ENCODE data around the gene PEX11A.
A peak's percentile ranks its signal among the peaks of the same experiment; 100 is the strongest.

PEX11A gene

GRCh38 chr15:89654847-89655805, 35.4 kb downstream of the PEX11A start, which contains the start of gene KIF7:
Gene KIF7, minus strand, starts transcription at chr15:89655467. Its CDS starts 2,537 bp downstream, at chr15:89652930.
- peak; percentile 28 for DNase-seq

- no peak for DNase-seq
Measured at GRCh38 chr15:89654301-89654761, 36.2 kb downstream of the PEX11A start.

DNA sequence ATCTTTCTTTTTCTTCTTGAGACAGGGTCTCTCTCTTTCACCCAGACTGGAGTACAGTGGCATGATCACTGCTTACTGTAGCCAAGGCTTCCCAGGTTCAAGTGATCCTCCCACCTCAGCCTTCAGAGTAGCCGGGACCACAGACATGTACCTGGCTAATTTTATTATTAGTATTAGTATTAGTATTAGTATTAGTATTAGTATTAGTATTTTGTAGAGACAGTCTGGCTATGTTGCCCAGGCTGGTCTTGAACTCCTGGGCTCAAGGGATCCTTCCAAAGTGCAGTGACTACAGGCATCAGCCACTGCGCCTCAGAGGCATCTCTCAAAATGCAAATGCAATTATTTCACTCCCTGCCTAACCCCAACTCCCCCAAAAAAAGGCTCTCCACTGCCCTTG, 37.0 kb downstream of the PEX11A start:
- no peak for DNase-seq

- DNase-seq = no peak
Measured at GRCh38 chr15:89652666-89653065, 37.9 kb downstream of the PEX11A start.

DNA sequence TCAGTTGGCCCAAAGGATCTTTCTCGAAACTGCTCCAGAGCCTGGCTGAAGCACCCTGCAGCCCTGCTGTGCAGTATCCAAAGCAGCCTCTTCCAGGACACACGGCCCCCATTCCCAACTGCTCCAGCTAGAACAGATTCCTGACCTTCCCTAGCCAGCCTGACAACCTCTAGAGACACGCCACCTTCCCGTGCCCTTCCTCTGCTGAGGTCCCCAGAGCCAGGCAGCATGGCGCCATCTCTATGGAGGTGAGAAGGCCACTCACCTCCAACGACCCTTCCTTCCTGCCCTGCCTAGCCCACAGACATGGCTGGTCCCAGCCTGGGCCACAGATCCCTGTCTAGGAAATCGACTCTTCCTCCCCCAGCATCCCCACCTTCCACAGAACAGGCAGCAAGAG, 38.4 kb downstream of the PEX11A start:
- DNase-seq = no peak

GRCh38 chr15:89649716-89650115, 40.8 kb downstream of the PEX11A start:
- DNase-seq = no peak

DNA sequence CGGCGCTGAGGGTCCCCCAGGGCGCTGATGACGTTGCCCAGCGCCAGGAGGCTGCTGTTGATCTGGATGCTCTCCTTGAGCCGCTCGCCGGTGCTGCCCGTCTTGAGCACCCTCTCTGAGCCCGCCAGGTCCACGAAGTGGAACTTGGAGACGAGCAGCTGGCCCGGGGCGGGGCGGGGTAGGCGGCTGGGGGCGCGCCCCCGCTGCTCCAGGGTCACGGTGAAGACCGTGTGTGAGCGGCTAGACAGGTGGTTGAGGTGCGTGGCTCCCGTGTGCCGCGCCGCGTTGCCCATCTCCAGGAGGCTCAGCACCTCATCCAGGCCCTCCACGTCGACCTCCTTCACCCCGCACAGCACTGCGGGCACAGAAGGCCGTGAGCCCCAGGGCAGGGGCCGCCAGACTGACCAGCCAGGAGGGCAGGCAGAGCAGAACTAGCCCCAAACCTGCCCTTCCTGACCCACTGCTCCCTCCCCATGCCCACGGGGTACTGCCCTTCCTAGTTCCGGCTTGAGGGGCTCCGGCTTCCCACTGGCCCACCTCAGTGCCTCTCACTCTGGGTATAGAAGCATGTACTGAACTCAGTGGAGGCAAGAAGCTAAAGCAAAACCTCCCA, 41.4 kb downstream of the PEX11A start:
- DNase-seq = no peak

DNA sequence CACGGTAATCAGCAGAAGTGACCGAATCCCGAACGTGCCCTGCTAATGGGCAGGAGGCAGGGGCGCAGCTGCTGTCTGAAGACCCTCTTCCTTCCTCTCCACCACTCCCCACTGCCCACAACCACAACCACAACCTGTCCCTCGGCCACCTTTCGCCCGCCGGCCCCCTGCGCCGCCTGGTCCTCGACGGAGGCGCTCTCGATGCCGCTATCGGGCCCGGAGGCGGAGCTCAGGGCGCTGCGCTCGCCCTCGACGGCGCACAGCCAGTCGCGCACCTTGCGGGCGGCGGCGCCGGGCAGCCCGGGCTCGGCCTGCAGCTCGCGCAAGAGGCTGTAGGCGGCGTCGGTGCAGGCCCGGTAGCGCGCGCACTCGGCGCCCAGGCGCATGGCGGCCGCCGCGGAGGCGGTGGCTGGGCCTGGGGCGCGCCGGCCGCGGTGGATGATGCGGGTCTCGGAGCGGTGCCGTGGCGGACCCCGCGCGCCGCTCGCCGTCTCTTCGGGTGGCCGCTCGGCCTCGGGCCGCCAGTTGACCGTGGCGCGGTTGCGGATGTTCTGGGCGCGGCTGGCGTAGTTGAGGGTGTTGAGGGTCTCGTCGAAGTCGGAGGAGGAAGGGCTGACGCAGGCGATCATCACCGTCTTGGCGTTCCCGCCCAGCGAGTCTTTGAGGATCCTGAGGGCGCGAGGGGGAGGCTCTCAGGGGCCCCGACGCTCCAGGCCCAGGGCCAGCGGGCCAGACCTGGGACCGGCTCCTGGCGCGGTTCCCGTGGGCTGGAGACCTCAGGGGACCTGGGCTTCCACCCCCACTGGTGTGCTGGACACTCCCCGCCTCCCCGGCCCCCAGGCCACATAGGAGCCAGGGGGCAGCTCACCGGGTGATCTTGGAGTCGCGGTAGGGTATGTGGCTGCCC, 42.2 kb downstream of the PEX11A start:
- no peak for DNase-seq

DNA sequence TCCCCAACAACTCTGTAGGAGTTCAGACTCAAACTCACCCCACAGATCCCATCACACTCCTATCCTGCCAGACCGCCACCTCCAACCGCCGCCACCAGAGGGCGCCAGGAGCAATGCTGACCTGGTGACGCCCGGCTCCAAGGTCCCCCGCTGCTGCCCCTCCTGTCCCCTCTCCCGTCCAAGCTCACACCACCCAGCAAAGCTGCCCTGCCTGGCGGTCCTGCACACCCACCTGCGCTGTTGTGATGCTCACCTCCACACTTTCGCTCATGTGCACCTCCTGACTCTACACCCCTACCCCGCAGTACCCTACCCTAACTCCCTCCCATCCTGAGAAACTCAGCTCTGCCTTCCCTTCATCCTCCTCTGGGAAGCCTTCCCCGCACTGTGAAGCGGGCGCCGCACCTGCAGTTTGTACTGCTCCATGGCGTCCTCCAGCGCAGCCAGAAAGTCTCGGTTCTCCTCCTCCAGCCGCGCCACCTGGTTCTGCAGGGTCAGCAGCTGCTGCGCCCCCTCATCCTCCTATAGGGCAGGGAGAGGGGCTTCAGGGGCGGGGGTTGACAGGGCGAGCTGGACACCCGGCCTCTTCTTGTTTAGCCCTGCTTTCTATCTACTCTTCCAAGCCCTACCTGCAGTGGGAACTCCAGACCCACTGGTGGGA, 43.2 kb downstream of the PEX11A start:
- peak; percentile 50 for DNase-seq

- DNase-seq = no peak
Measured at GRCh38 chr15:89646416-89647141, 44.0 kb downstream of the PEX11A start.

- DNase-seq = no peak
Measured at GRCh38 chr15:89645680-89646079, 44.9 kb downstream of the PEX11A start.

DNA sequence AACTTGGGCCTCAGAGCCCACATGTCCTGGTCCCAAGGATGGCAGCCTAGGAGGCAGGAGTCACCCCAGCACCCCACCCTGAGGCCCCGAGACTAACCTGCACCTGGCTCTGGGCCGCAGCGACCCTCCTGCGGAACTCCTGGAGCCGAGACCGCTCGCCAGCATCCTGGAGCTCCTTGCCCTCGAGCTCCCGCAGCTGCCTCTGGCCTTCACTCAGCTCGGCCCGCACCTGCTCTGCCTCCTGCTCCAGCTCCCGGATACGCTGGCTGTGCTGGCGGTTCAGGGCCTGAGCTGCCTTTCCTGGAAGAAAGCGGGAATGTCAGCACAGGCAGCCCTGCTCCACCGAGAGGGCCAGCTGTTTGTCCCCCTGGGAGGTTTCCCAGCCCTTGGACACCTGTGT, 48.4 kb downstream of the PEX11A start:
- DNase-seq = no peak

GRCh38 chr15:89641053-89641452, 49.5 kb downstream of the PEX11A start:
- no peak for DNase-seq

DNA sequence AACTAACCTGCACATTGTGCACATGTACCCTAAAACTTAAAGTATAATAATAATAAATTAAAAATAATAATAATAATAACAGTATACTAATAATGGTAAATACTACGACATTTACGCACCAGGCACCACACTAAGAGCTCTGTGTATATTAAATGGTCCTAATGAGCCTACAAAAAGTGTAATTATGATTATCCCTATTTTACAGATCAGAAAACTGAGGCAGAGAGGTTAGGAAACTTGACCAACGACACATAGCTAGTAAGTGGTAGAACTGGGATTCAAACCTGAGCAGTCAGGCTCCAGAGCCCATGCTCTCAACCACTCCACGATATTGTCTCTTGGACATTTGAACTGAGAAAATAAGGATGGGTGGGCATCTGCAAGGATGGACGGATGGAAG, 50.3 kb downstream of the PEX11A start:
- DNase-seq = no peak

GRCh38 chr15:89633585-89633984, 57.0 kb downstream of the PEX11A start:
- no peak for DNase-seq

DNA sequence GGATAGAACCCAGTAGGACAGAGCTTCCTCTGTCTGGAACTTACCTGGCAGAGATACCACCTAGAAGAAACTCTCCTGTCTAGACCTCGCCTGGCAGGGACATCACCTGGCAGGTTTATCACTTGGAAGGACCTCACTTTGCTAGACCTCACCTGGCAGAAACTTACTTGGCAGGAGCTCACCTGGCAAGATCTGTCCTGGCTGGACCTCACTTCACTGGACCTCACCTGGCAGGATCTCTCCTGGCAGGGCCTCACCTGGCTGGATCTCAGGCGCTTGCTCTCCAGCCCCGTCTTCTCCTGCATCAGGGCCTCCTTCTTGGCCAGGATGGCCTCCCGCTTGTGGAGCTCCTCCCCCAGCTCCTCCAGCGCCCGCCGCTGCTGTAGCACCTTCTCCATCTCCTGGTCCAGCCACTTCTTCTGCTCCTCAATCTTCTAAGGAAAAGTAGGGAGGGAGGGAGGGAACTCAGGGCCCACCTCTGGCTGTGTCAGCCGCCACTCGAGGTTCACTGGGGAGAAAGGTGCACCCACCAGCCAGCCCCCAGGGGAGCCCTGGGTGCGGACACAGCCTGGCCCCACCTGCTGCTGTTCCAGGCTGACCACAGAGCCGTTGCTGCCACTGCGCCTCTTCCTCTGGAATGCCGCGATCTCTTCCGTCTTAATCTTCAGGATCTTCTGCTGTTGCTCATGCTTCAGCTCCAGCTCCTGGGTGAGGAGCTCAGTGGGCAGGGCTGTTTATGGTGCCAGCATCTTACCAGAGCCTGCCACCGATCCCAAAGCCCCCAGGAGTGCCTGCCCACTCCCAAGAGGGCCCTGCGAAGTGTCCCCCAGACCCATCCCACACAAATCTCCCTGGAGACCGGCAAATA, 57.8 kb downstream of the PEX11A start:
- no peak for DNase-seq

DNA sequence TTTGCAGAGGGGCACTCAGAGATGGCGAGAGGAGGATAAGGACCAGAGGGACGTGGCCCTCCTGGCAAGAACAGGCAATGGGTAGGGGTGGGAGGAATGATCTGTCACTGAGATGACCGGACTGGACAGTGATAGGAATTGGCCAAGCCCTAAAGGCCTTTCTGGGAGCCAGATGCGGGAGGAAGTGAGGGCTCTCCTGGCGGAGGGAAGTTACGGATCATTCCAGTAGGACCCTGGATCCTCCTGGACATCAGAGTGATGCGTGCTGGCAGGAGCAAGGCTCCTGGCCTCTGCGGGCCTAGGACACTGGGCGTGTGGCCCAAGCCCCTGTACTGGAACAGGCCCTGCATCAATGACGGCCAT, 58.7 kb downstream of the PEX11A start:
- DNase-seq = no peak

Measured in COR-L47 (cell line).